Measurements from ENCODE around the gene XYLT1.

DNA sequence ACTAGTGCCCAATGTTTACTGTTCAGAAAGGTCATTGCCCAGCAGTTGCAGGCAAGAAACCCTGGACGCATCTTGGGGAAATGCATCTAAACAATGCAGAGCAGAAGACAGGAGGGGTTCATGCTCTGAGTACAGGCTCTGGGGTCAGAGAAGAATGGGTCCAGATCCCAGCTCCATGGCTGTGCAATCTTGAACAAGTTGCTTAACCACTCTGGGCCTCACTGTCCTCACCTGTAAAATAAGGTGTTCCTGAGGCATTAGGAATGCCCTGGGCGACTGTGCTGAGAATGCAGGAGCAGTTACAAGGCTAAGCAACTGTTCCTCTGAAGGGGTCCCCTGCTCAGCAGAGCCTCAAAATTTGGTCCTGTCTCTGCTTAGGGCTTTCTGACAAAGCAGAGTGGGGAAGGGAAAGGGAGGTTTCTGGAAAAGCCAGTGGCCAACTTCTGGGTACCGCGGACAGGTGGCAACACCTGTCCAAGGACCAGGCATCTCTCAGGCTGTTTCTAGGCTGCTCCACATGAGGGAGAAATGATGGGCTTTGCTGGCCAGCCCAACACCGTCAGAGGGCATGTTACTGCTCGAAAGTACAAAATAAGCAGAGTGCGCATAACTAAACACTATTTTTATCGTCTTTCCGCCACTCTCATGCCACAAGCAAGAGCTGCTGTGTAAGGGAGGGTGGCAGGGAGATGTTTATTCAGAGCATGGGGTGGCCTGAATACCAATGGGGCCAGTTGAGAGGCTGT is 176.8 kb downstream of the XYLT1 start:
- TF ChIP-seq CTBP1 (IDR thresholded peaks at IDR 0.05; ENCODE audit: borderline replicate concordance) (no peak), FOXM1 (IDR thresholded peaks at IDR 0.05; ENCODE audit: borderline replicate concordance) (no peak), TARDBP (IDR thresholded peaks at IDR 0.05) (no peak), ZNF384 (IDR thresholded peaks at IDR 0.05) (no peak), SP1 (IDR thresholded peaks at IDR 0.05) (no peak), NFRKB (IDR thresholded peaks at IDR 0.05) (no peak)
- TF ChIP-seq, protein P1, sequence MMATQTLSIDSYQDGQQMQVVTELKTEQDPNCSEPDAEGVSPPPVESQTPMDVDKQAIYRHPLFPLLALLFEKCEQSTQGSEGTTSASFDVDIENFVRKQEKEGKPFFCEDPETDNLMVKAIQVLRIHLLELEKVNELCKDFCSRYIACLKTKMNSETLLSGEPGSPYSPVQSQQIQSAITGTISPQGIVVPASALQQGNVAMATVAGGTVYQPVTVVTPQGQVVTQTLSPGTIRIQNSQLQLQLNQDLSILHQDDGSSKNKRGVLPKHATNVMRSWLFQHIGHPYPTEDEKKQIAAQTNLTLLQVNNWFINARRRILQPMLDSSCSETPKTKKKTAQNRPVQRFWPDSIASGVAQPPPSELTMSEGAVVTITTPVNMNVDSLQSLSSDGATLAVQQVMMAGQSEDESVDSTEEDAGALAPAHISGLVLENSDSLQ (IDR thresholded peaks at IDR 0.05), result no peak
